GM18873 (cell line): ENCODE data around the gene POLRMT.

Source experiments
- ATAC-seq: cut with Tn5 transposase; IDR thresholded peaks from one replicate; pipeline ENCODE4 v1.9.1; 2021; ENCODE audit warnings: mild to moderate bottlenecking, moderate library complexity, moderate number of reproducible peaks; ENCODE audit not compliant: unreplicated experiment, low FRiP score

POLRMT gene

DNA sequence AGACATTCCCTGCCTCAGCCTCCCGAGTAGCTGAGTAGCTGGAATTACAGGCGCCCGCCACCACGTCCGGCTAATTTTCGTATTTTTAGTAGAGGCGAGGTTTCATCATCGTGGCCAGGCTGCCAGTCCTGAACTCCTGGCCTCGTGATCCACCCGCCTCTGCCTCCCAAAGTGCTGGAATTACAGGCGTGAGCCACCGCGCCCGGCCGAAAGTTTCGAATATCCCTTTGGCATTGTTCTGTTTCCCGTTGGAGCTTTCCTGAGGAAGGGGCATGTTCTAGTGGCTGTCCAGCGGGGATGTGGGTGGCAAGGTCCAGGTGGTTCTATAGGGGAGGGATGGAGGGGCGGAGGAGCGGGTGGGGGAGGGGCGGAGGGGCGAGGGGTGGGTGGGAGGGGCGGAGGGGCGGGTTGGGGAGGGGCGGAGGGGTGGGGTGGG, 63.1 kb downstream of the POLRMT start:
- no peak for ATAC-seq

DNA sequence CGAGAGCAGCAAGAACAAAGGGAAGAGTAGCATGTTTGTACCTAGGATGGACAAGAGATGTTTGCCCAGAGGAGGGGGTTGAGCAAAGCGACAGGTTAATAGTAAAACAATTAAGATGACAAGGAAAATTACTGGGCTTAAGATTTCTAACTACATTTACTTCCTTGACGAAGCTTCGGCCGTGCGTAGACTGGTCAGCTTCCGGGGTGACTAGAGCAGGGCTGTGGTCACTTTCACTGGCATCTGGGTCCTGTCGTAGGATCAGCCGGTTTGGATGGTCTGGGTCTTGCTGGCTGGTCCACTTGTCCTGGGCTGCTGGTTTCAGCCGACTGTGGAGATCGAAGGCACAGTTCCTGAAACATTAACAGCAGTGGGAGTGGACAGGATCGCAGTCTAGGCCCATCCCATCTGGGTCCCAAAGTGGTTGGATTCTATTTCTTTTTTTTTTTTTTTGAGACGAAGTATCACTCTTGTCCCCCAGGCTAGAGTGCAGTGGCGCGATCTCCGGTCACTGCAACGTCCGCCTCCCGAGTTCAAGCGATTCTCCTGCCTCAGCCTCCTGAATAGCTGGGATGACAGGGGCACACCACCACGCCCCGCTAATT, 65.9 kb downstream of the POLRMT start:
- ATAC-seq, result no peak
